H1 (cell line): ENCODE data around the gene HTR6. TPM values are rescaled to one million over a fixed set of nuclear protein-coding genes. Genes with fewer than 3 reads are reported as not detected.

Experiments
- CHD7 ChIP-seq: fragments of 300-600 bp; sonication (generic); IDR thresholded peaks from 2 replicates; pipeline ENCODE4 v1.7.1; 2012; ENCODE audit warnings: low read length, moderate library complexity, mild to moderate bottlenecking, inconsistent platforms; ENCODE audit not compliant: insufficient replicate concordance
- polyA plus RNA-seq, 7 experiments: library from polyadenylated mRNA; depleted of rRNA in 3 of 7; stranded (reverse) in 5 of 7; unstranded in 2 of 7; fragments of >200 nt in 5 of 7; fragments of 200-250 nt in 2 of 7; gene quantifications; 1 replicate in 5 of 7; 2 replicates in 1 of 7; 4 replicates in 1 of 7; pipeline versions ENCODE4 v1.2.1 to v1.2.3, GENCODE V29; 2011 to 2013; ENCODE audit warnings: missing spikeins in 2 of 7, mixed read lengths in 2 of 7
- total RNA-seq: library from RNA; stranded (reverse); fragmentation: NEBNext Ultra II Directional; extraction: Animal tissue kit (Norgen Biotek cat#: 25700); gene quantifications from 2 replicates; pipeline ENCODE4 v1.2.1, GENCODE V29; 2021

The HTR6 gene
- total and polyA plus RNA-seq, 2 of the 8 experiments (the other 6 are each of a cell fraction or from before 2014, with no cell fraction given): 0.76 to 0.95 TPM

GRCh38 chr1:19730232-19730631 is 65.6 kb downstream of the HTR6 start (continued):
- no peak for TF ChIP-seq CHD7

Other genes starting within 250 kb of the HTR6 start
- gene CAPZB, start 179.3 kb upstream of the HTR6 start, total RNA-seq: 371 TPM in 2 replicates
- gene CAPZB, start 179.3 kb upstream of the HTR6 start, polyA plus RNA-seq (2011; rRNA removed): 162 and 169 TPM in 2 replicates
- 9.7 and 10.4 TPM in 2 replicates for gene NBL1, start 20.6 kb upstream of the HTR6 start, total RNA-seq
- 8.7 and 10.8 TPM in 2 replicates for gene NBL1, start 20.6 kb upstream of the HTR6 start, polyA plus RNA-seq (2011; rRNA removed)
- 3.0 and 3.1 TPM in 2 replicates for gene TMCO4, start 135.0 kb downstream of the HTR6 start, total RNA-seq
- 3.1 and 3.6 TPM in 2 replicates for gene TMCO4, start 135.0 kb downstream of the HTR6 start, polyA plus RNA-seq (2011; rRNA removed)
- not detected in 2 replicates for gene RNF186, start 150.4 kb downstream of the HTR6 start, total RNA-seq
- 0.05 TPM in 1 of 2 replicates, not detected in the other for gene RNF186, start 150.4 kb downstream of the HTR6 start, polyA plus RNA-seq (2011; rRNA removed)
- gene OTUD3, start 217.5 kb downstream of the HTR6 start, total RNA-seq: 11.9 and 12.7 TPM in 2 replicates
- gene OTUD3, start 217.5 kb downstream of the HTR6 start, polyA plus RNA-seq (2011; rRNA removed): 4.6 and 6.3 TPM in 2 replicates